ENCODE results near the gene MYCBP. TPM values are rescaled to one million over a fixed set of nuclear protein-coding genes. Genes with fewer than 3 reads are reported as not detected.
A peak's percentile ranks its signal among the peaks of the same experiment; 100 is the strongest.
"Not testable (repeated sequence)": the region's sequence is repeated elsewhere in the genome, so short reads cannot be mapped to it uniquely, and the experiment has no call there.

Gene MYCBP
- total RNA-seq, 1 experiment from 2014 or later = 53.0 TPM

DNA sequence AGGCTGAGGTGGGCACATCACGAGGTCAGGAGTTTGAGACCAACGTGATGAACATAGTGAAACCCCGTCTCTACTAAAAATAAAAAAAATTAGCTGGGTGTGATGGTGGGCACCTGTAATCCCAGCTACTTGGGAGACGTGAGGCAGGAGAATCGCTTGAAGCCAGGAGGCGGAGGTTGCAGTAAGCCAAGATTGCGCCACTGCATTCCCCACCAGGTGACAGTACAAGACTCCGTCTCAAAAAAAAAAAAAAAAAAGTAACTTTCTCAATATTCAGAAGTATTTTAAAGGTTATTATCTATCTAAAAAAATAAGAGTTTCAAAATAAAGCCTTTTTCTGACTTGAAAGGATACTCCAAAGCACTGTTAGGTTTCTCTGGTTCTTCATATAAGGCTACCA, 5.9 kb downstream of the MYCBP start:
- DNase-seq (ENCODE audit: low spot score) = no peak

DNA sequence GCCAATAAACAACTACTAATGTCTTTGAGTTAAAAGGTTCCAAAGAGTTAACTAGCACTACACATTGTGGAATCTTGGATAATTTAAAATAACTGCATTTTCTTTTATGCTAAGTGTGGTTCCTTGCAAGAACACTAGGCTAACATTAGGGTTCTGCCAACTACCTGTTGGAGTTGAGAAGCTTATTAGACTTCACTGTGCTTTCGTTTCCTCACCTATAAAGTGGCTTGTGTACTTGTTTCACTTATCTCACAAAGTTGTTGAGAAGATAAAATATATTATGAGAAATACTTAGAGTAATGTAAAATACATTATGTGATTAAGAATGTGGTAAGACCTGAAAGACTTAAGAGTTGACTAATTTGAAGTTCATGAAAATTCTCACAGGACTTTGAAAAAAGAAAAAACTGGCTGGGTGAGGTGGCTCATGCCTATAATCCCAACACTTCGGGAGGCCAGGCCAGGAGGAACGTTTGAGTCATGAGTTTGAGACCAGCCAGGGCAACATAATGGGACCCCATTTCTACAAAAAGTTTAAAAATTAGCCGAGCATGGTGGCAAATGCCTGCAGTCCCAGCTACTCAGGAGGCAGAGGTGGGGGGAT, 7.9 kb downstream of the MYCBP start:
- DNase-seq (ENCODE audit: low spot score) = no peak

DNA sequence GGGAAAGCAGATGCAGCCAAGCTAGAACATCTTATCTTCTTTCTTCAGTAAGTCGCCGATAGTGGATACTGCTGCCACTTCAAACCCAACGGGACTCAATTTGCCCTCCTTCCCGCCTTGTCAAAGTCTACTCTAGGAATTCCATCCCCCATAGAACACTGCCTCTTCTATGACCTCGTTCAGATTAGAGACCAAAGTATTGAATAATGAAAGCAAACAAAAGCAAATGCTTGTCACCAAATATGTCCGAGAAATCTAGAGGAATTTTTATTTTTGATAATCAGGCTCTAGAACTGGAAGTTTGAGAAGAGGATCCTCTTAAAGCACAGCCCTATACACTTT, 12.7 kb downstream of the MYCBP start:
- DNase-seq (ENCODE audit: low spot score) = no peak

DNA sequence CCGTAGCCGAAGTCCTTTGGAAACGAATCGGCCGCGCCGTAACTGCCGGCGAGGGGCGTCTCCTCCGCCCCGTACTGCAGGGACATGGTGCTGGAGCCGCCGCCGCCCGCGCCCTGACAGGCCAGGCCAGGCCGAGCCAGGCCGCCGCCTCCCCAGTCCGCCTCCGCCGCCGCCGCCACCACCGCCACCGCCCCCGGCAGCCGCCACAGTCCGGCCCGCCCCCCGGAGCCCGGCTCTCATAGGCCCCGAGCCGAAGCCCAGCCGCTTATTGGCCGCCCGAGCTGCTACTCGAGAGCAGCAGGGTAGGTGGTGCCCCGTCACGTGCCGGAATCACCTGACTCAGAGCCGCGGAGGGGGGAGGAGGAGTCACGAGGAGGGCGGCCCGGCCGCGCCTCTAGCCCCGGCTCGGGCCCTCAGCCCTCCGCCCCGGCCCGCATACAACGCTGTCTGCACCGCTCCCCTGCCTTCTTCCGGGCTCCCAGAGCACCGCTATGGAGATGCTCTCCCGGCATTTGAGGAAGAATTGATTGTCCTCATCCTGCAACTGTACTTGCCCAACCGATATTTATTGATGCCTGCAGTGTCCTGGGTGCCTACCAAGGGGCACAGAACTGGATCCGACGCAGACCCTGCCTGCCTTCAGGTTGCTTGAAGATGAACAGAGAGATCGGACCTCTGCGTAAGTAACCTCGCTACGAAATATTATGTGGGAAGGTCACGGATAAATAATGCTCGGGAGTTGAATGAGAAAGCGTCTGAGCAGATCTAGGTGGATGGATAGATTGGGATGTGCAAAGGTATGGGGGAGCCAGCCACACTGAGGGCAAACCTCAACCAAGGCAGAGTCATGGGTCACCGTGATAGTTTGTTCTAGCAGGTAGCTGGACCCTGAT, 13.3 kb downstream of the MYCBP start, which contains the start of gene RRAGC:
Gene RRAGC (minus strand): TSS at position 212 of the 893 bp plus-strand sequence. CDS start 126 bp downstream, at position 86.
- DNase-seq (ENCODE audit: low spot score) = peak; percentile 96

- peak; percentile 10 for DNase-seq (ENCODE audit: low spot score)
Observed at GRCh38 chr1:38858833-38859560, 14.2 kb downstream of the MYCBP start.

GRCh38 chr1:38852780-38853179, 20.4 kb downstream of the MYCBP start:
- no peak for DNase-seq (ENCODE audit: low spot score)

DNA sequence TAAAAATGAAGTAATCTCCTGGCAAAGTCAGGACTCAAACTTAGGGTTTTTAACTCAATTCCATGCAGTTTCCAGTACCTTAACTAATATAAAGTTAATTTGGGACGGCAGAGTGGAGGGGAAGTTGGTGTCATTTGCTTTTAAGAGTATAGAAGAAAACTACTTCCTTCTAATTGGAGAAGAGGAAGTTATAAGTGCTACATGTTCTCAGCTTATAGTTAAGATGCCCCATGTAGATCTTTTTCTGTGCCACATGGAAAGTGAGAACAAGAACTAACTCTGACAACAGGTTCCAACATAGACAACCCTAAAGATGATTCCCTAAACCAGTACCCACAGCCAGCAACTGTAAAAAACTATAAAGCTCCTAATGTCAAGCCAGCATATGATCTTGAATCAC, 25.1 kb downstream of the MYCBP start:
- no peak for DNase-seq (ENCODE audit: low spot score)

GRCh38 chr1:38846210-38846609, 26.9 kb downstream of the MYCBP start:
- no peak for DNase-seq (ENCODE audit: low spot score)

GRCh38 chr1:38845088-38845487, 28.1 kb downstream of the MYCBP start:
- DNase-seq (ENCODE audit: low spot score) = not testable (repeated sequence)

GRCh38 chr1:38840281-38840680, 32.9 kb downstream of the MYCBP start:
- DNase-seq (ENCODE audit: low spot score) = no peak

- DNase-seq (ENCODE audit: low spot score) = no peak
Observed at GRCh38 chr1:38839363-38839762, 33.8 kb downstream of the MYCBP start.

- not testable (repeated sequence) for DNase-seq (ENCODE audit: low spot score)
Observed at GRCh38 chr1:38836316-38836715, 36.8 kb downstream of the MYCBP start.

GRCh38 chr1:38834937-38835827, 38.0 kb downstream of the MYCBP start:
- DNase-seq (ENCODE audit: low spot score) = peak; percentile 80

DNA sequence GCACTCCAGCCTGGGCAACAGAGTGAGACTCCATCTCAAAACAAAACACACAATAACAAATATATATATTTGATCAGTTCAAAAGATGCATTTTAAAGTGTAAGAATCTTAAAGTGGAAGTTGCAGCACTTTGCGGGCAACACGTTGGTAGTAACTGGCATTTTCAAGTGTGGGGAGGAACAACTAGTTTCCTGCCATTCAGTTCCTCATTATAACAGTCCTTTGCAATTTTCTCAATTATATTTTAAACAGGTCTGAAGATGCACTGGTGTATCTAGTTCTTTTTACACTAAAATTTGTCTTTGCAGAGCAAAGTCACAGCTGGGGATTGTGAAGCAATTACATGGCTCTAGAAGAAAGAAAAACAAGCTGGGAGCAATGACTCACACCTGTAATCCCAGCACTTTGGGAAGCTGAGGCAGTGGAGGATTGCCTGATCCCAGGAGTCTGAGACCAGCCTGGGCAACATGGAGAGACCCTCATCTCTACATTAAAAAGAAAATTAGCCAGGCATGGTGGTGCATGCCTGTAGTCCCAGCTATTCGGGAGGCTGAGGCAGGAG, 38.8 kb downstream of the MYCBP start:
- no peak for DNase-seq (ENCODE audit: low spot score)

GRCh38 chr1:38833146-38833545, 40.0 kb downstream of the MYCBP start:
- DNase-seq (ENCODE audit: low spot score) = no peak

GRCh38 chr1:38832370-38832734, 40.8 kb downstream of the MYCBP start:
- DNase-seq (ENCODE audit: low spot score) = no peak

DNA sequence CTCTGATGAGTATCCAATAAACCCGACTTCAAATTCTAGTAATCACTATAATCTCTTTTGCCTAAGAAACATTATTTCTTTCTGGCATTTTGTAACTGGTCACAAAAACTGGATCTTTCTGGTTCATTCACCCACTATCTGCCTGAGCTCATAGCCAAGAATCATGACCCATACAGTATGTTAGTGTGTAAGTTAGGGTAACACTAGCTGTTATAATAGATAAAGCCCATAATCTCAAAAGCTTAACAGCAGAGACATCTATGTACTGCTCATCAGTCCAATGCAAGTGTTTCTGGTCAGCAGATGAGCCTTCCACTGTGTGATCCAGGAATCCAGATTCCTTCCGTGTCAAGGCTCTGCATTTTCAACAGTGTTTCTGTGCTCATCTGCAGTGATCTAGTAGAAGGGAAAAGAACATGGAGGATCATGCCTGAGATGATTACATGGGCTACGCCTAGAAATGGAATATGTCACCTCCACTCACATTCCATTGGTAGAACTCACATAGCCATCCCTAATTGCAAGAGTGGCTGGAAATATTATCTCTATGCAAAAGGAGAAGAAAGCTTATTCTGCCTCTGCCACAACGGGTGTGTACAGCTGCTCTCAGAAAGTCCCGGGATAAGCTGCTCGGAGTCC, 41.3 kb downstream of the MYCBP start:
- no peak for DNase-seq (ENCODE audit: low spot score)

- DNase-seq (ENCODE audit: low spot score) = no peak
Observed at GRCh38 chr1:38829368-38829767, 43.8 kb downstream of the MYCBP start.

DNA sequence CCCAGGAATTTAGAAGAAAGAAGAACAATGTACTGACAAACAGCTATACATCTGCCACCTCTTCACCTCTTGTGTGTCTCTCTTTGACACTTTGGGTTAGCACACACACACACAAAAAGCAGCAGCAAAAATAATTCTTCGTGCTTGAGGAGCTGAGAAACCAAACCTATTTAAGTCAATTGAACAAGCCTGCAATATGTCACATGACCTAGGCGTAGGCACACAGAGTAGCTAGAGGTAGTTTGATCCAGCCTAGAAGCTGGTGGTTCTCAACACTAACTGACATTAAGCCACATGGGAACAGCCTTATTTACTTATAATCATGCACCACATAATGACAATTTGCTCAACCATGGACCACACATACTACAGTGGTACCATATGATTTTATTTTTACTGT, 45.8 kb downstream of the MYCBP start:
- no peak for DNase-seq (ENCODE audit: low spot score)

DNA sequence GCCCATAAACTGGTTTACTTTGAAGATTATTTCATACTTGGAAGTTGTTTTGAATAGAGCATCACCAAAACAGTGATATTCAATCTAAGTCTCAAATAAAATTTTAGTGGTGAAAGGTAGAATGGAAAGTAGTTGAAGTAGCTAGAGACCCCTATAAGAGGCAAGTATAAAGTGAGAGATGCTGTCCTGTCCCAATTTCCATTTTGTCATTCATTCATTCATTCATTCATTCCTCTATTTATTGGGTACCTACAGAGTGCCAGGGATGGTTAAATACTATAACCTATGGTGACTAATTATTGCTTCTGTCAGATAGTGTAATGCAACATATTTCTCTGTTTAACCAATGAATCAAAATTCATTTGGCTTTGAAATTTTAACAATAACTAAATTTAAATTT, 46.3 kb downstream of the MYCBP start:
- no peak for DNase-seq (ENCODE audit: low spot score)

DNA sequence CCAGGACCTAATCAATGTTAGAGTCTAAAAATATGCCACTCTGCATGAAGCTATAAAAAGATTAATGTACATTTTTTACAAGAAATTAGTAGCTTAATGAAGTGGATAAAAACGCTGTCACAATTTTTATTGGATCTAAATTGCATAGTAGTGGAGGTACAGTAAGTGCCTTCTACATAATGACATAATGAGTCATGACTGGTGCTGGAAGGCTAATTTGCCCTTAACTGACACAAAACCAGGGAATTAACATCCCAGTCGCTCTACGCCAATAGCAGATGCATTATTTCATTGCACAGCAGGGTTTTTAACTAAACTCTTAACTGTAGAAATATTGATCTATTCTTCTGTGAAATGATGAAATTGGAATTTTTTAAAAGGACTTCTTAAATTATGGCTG, 46.9 kb downstream of the MYCBP start:
- DNase-seq (ENCODE audit: low spot score) = no peak

Data from H4 (cell line).